Smooth muscle cell of the pulmonary artery (primary cell): ENCODE results near the gene CTAGE6. TPM values are rescaled to one million over a fixed set of nuclear protein-coding genes. Genes with fewer than 3 reads are reported as not detected.

Experiments used
- total RNA-seq: library from RNA; depleted of rRNA; stranded (reverse); fragments of >200 nt; gene quantifications from 2 replicates; pipeline ENCODE4 v1.2.3, GENCODE V29; 2014

Gene CTAGE6
- total RNA-seq, result 1.1 and 1.7 TPM in 2 replicates

GRCh38 chr7:143757596-143757995 lies at the start of gene CTAGE6:
CTAGE6 (minus strand) TSS chr7:143757696; CDS start chr7:143757658, 38 bp downstream.

Other genes starting within 250 kb of the CTAGE6 start
- 0.36 TPM in 1 of 2 replicates, not detected in the other for gene CTAGE15, start 185.9 kb downstream of the CTAGE6 start, total RNA-seq
- 3.5 and 7.2 TPM in 2 replicates for gene TCAF2, start 136.7 kb downstream of the CTAGE6 start, total RNA-seq
- gene TCAF1, start 144.5 kb upstream of the CTAGE6 start, total RNA-seq, result 75.3 and 99.4 TPM in 2 replicates
- gene OR2F2, start 177.5 kb upstream of the CTAGE6 start, total RNA-seq, result not detected in 2 replicates
- gene OR2F1, start 197.1 kb upstream of the CTAGE6 start, total RNA-seq, result not detected in 2 replicates
- gene OR6B1, start 242.6 kb upstream of the CTAGE6 start, total RNA-seq, result not detected in 2 replicates